CD14-positive monocyte (primary cell): ENCODE results near the gene NOP53. TPM values are rescaled to one million over a fixed set of nuclear protein-coding genes. Genes with fewer than 3 reads are reported as not detected.

Experiments used
- DNase-seq, 3 donors: peaks; one replicate each; pipeline ENCODE4 v3.0.0-alpha.2; 2011 to 2022
- H2AFZ ChIP-seq: 2 replicates; pipeline ENCODE4 v1.6.0; 2012; ENCODE audit warnings: mild to moderate bottlenecking, low read depth, low read length, inconsistent platforms; ENCODE audit not compliant: insufficient read depth, poor library complexity, severe bottlenecking
- H3K27ac ChIP-seq, 2 donors: 1 replicate in 1 of 2; 2 replicates in 1 of 2; pipeline ENCODE4 v1.5.1; 2012 to 2013; ENCODE audit warnings: low read length in 2 of 2, control low read depth in 1 of 2, inconsistent platforms in 1 of 2, low read depth in 1 of 2, mild to moderate bottlenecking in 1 of 2
- H3K27me3 ChIP-seq, 2 donors: one replicate each; pipeline versions ENCODE4 v1.6.0 to v1.6.1; 2011 to 2013; ENCODE audit warnings: low read length in 2 of 2; ENCODE audit not compliant: control insufficient read depth in 2 of 2, insufficient read depth in 2 of 2
- H3K36me3 ChIP-seq, 2 donors: replicated peaks in 1 of 2; 1 replicate in 1 of 2; 2 replicates in 1 of 2; pipeline versions ENCODE4 v1.5.1 to v1.6.1; 2012 to 2013; ENCODE audit warnings: low read length in 2 of 2, control low read depth in 1 of 2, inconsistent platforms in 1 of 2, mild to moderate bottlenecking in 1 of 2; ENCODE audit not compliant: insufficient read depth in 2 of 2, control insufficient read depth in 1 of 2
- H3K4me1 ChIP-seq, 2 donors: 1 replicate in 1 of 2; 2 replicates in 1 of 2; pipeline versions ENCODE4 v1.5.1 to v1.6.1; 2012 to 2013; ENCODE audit warnings: low read length in 2 of 2, control low read depth in 1 of 2, inconsistent platforms in 1 of 2, mild to moderate bottlenecking in 1 of 2, moderate library complexity in 1 of 2; ENCODE audit not compliant: insufficient read depth in 2 of 2, control insufficient read depth in 1 of 2
- H3K4me2 ChIP-seq: replicated peaks from 2 replicates; pipeline ENCODE3; 2012; ENCODE audit warnings: low read length, moderate library complexity, mild to moderate bottlenecking; ENCODE audit not compliant: poor library complexity, severe bottlenecking; ENCODE audit errors: extremely low read depth
- H3K4me3 ChIP-seq, 3 experiments: fragments of 200-600 bp in 1 of 3; sonication (generic) in 1 of 3; replicated peaks in 1 of 3; 1 replicate in 2 of 3; 2 replicates in 1 of 3; pipeline ENCODE4 v1.5.1; 2011 to 2013; ENCODE audit warnings: low read length in 3 of 3, mild to moderate bottlenecking in 3 of 3, control low read depth in 2 of 3, low read depth in 2 of 3, inconsistent platforms in 1 of 3, moderate library complexity in 1 of 3
- H3K79me2 ChIP-seq: 2 replicates; pipeline ENCODE4 v1.6.0; 2012; ENCODE audit warnings: mild to moderate bottlenecking, control low read depth, inconsistent platforms, low read length, moderate library complexity; ENCODE audit not compliant: insufficient read depth
- H3K9ac ChIP-seq: 2 replicates; pipeline ENCODE4 v1.6.0; 2017; ENCODE audit warnings: low read length, mild to moderate bottlenecking; ENCODE audit not compliant: insufficient read depth, poor library complexity, severe bottlenecking
- H3K9me3 ChIP-seq, 2 donors: replicated peaks in 1 of 2; 1 replicate in 1 of 2; 2 replicates in 1 of 2; pipeline versions ENCODE4 v1.5.1 to v1.6.1; 2012 to 2013; ENCODE audit warnings: low read length in 2 of 2, control low read depth in 1 of 2; ENCODE audit not compliant: control insufficient read depth in 1 of 2, insufficient read depth in 1 of 2
- H4K20me1 ChIP-seq: 2 replicates; pipeline ENCODE4 v1.6.0; 2012; ENCODE audit warnings: mild to moderate bottlenecking, low read length, control low read depth, moderate library complexity; ENCODE audit not compliant: insufficient read depth
- H3K27ac Mint-ChIP-seq, 7 donors: one replicate each; pipeline ENCODE4 v1.8.0; 2020; ENCODE audit warnings: mild to moderate bottlenecking in 7 of 7, mixed read lengths in 7 of 7, moderate library complexity in 6 of 7, inconsistent platforms in 2 of 7
- H3K27me3 Mint-ChIP-seq, 3 donors: one replicate each; pipeline ENCODE4 v1.8.0; 2021 to 2022; ENCODE audit warnings: low read depth in 3 of 3, mild to moderate bottlenecking in 3 of 3, mixed read lengths in 3 of 3, moderate library complexity in 3 of 3, inconsistent platforms in 1 of 3
- H3K36me3 Mint-ChIP-seq, 2 donors: one replicate each; pipeline ENCODE4 v1.8.0; 2020; ENCODE audit warnings: mixed read lengths in 2 of 2, inconsistent platforms in 1 of 2, mild to moderate bottlenecking in 1 of 2
- H3K4me1 Mint-ChIP-seq: one replicate; pipeline ENCODE4 v1.8.0; 2020; ENCODE audit warnings: mild to moderate bottlenecking, mixed read lengths
- H3K4me3 Mint-ChIP-seq, 2 donors: one replicate each; pipeline ENCODE4 v1.8.0; 2020; ENCODE audit warnings: mild to moderate bottlenecking in 2 of 2, mixed read lengths in 2 of 2, moderate library complexity in 1 of 2
- H3K9me3 Mint-ChIP-seq, 7 donors: one replicate each; pipeline ENCODE4 v1.8.0; 2020 to 2022; ENCODE audit warnings: mixed read lengths in 7 of 7, mild to moderate bottlenecking in 6 of 7, moderate library complexity in 6 of 7, inconsistent platforms in 2 of 7
- WGBS: methylation state at CpG from one replicate; pipeline ENCODE4 v1.1.5; 2013; ENCODE audit warnings: missing lambda C conversion rate; ENCODE audit not compliant: insufficient coverage; 5-methylcytosine and 5-hydroxymethylcytosine counted together
- intact Hi-C, 2 donors: fragments of 100-400 bp; cut with micrococcal nuclease; formaldehyde crosslinking; loops; one replicate each; pipeline versions ENCODE4 v1.15.0 to v1.15.1; 2023
- polyA plus RNA-seq, 3 donors: library from polyadenylated mRNA; depleted of rRNA in 1 of 3; unstranded in 2 of 3; stranded (reverse) in 1 of 3; fragments of 300-500 nt in 2 of 3; fragments of >200 nt in 1 of 3; fragmentation: Illumina TruSeq in 2 of 3; gene quantifications; 1 replicate in 2 of 3; 2 replicates in 1 of 3; pipeline ENCODE4 v1.2.3, GENCODE V29; 2012 to 2021
- TF ChIP-seq, protein P1 (sequence below): fragments of 200-600 bp; IDR thresholded peaks from one replicate; pipeline ENCODE4 v1.8.0; 2022; ENCODE audit warnings: antibody characterized with exemption, mild to moderate bottlenecking

Gene NOP53
- polyA plus RNA-seq, 3 donors = 47.5 to 193 (median 70.4) TPM

DNA sequence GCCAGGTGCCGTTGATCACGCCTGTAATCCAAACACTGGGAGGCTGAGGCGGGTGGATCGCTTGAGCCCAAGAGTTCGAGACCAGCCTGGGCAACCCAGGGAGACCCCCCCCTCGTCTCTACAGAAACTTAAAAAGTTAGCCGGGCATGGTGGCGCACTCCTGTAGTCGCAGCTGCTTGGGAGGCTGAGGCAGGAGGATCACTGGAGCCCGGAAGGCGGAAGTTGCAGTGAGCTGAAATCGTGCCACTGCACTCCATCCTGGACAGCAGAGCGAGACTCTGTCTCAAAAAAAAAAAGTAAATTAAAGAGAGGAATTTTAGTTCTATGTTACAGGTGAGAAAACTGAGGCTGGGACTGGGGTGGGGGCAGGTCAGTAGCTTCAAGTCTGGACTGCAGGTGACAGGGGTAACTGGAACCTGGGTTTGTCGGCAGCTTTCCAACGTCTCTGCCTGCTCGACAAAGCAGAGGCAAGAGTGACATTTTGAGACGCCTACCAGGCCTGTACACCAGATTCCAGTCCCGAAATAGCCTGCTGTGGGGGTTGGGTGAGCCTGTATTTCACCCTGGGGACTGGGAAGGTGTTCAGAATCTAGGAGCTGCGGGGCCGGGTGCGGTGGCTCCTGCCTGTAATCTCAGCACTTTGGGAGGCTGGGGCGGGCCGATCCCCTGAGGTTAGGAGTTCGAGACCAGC lies 34.3 kb downstream of the NOP53 start:
- Histone ChIP-seq H3K4me1 (peaks cover 15 to 25% of the 10 kb centered on the region in 2 donors), H2AFZ (peak overlapping the region; percentile 100), H3K9me3 (no peaks in the 10 kb centered on the region)

DNA sequence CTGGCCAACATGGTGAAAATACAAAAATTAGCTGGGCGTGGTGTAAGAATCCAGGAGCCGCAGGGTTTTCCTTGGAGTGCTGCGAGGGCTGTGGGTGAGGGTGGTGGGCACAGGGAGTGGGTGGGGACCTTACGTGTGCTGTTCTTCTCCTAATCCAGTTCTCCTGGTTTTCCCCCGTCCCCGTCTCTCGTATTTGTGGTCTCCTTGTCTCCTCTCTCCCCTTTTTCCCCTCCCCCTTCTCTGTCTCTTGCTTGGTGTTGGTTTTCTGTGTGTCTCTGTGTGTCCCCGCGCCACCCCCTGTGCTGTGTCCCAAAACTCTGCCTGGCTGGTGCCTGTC lies 34.8 kb downstream of the NOP53 start:
- peak overlapping the region in 1 of 2 donors; percentile 6 for H3K4me3 Mint-ChIP-seq
- H3K9me3 Mint-ChIP-seq = peaks cover 0 to 3% (median 0%) of the 10 kb centered on the region in 7 donors
- Histone ChIP-seq H3K9me3 (no peaks in the 10 kb centered on the region), H3K4me3 (no peak overlapping the region), H2AFZ (no peak overlapping the region), H3K4me2 (no peak overlapping the region), H3K79me2 (peaks cover 13% of the 10 kb centered on the region), H3K4me1 (peaks cover 15 to 25% of the 10 kb centered on the region in 2 donors), H3K27me3 (no peaks in the 10 kb centered on the region), H3K36me3 (peaks cover 22 to 39% of the 10 kb centered on the region in 2 donors), H3K9ac (no peak overlapping the region), H3K27ac (no peak overlapping the region), H4K20me1 (no peaks in the 10 kb centered on the region)
- intact Hi-C loops = no loop called here
- peaks cover 0 to 7% (median 2%) of the 10 kb centered on the region in 3 donors for H3K27me3 Mint-ChIP-seq
- TF ChIP-seq, protein P1, sequence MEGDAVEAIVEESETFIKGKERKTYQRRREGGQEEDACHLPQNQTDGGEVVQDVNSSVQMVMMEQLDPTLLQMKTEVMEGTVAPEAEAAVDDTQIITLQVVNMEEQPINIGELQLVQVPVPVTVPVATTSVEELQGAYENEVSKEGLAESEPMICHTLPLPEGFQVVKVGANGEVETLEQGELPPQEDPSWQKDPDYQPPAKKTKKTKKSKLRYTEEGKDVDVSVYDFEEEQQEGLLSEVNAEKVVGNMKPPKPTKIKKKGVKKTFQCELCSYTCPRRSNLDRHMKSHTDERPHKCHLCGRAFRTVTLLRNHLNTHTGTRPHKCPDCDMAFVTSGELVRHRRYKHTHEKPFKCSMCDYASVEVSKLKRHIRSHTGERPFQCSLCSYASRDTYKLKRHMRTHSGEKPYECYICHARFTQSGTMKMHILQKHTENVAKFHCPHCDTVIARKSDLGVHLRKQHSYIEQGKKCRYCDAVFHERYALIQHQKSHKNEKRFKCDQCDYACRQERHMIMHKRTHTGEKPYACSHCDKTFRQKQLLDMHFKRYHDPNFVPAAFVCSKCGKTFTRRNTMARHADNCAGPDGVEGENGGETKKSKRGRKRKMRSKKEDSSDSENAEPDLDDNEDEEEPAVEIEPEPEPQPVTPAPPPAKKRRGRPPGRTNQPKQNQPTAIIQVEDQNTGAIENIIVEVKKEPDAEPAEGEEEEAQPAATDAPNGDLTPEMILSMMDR = no peak
- no peak for DNase-seq
- peak overlapping the region in 1 of 7 donors; percentile 50 for H3K27ac Mint-ChIP-seq
- 100% methylated on average over 3 of the region's 9 CpGs for WGBS
- H3K4me1 Mint-ChIP-seq = peaks cover 23% of the 10 kb centered on the region
- peaks cover 35 to 42% of the 10 kb centered on the region in 2 donors for H3K36me3 Mint-ChIP-seq

More for the DNA sequence above, 34.3 kb downstream of the NOP53 start:
- no peak overlapping the region for H3K27ac ChIP-seq
- peaks cover 21 to 37% of the 10 kb centered on the region in 2 donors for H3K36me3 ChIP-seq
- TF ChIP-seq, protein P1 = no peak
- H3K4me3 ChIP-seq = peak overlapping the region in 2 of 3 experiments; percentile 84 to 95
- Mint-ChIP-seq H3K27ac (peak overlapping the region in 1 of 7 donors; percentile 50), H3K4me1 (peaks cover 23% of the 10 kb centered on the region), H3K4me3 (peak overlapping the region; percentile 85 to 96), H3K27me3 (peaks cover 0 to 7% (median 2%) of the 10 kb centered on the region in 3 donors), H3K36me3 (peaks cover 33 to 37% of the 10 kb centered on the region in 2 donors), H3K9me3 (peaks cover 0 to 1% (median 0%) of the 10 kb centered on the region in 7 donors)
- intact Hi-C loops = no loop called here
- H3K9ac ChIP-seq = peak overlapping the region; percentile 92
- peak overlapping the region; percentile 89 for H3K4me2 ChIP-seq
- 90% methylated on average over 24 of the region's 24 CpGs for WGBS
- H3K79me2 ChIP-seq = peaks cover 13% of the 10 kb centered on the region
- no peak for DNase-seq
- no peaks in the 10 kb centered on the region for H4K20me1 ChIP-seq
- no peaks in the 10 kb centered on the region for H3K27me3 ChIP-seq
